Calu3 (cell line): ENCODE results near the gene IRF2BP2. TPM values are rescaled to one million over a fixed set of nuclear protein-coding genes. Genes with fewer than 3 reads are reported as not detected.

Experiments used
- BruUV-seq: library from RNA; stranded (reverse); fragments of 400-500 nt; replicated peaks from 2 replicates; lab custom pipeline; 2021; lab: Mats Ljungman, UMichigan
- CTCF ChIA-PET: fragments of 300-600 bp; sonication (Branson Sonifier 250); formaldehyde crosslinking; loops from one replicate; lab custom pipeline; 2022; ENCODE audit warnings: antibody characterized with exemption; lab: Charles Lee
- DNase-seq: peaks from one replicate; pipeline ENCODE4 v3.0.0; 2022
- H3K27ac Mint-ChIP-seq: one replicate; pipeline ENCODE4 v1.8.0; 2022; ENCODE audit warnings: mixed read lengths; ENCODE audit not compliant: unreplicated experiment
- H3K27me3 Mint-ChIP-seq: one replicate; pipeline ENCODE4 v1.8.0; 2022; ENCODE audit warnings: mixed read lengths; ENCODE audit not compliant: unreplicated experiment
- H3K36me3 Mint-ChIP-seq: one replicate; pipeline ENCODE4 v1.8.0; 2022; ENCODE audit warnings: mild to moderate bottlenecking, moderate library complexity, mixed read lengths; ENCODE audit not compliant: insufficient read depth, unreplicated experiment
- H3K4me1 Mint-ChIP-seq: one replicate; pipeline ENCODE4 v1.8.0; 2022; ENCODE audit warnings: mild to moderate bottlenecking, low read depth, mixed read lengths; ENCODE audit not compliant: unreplicated experiment
- H3K4me3 Mint-ChIP-seq: one replicate; pipeline ENCODE4 v1.8.0; 2022; ENCODE audit warnings: mild to moderate bottlenecking, low read depth, moderate library complexity, mixed read lengths; ENCODE audit not compliant: unreplicated experiment
- H3K9me3 Mint-ChIP-seq: one replicate; pipeline ENCODE4 v1.8.0; 2022; ENCODE audit warnings: low read depth, mixed read lengths; ENCODE audit not compliant: unreplicated experiment
- CTCF ChIP-seq: fragments of 200-600 bp; IDR thresholded peaks from one replicate; pipeline ENCODE4 v1.8.0; 2022; ENCODE audit warnings: antibody characterized with exemption; ENCODE audit not compliant: unreplicated experiment
- intact Hi-C: fragments of 100-400 bp; cut with micrococcal nuclease; formaldehyde crosslinking; loops from one replicate; pipeline ENCODE4 v1.10.0; 2022; ENCODE audit not compliant: unreplicated experiment
- total RNA-seq: library from RNA; stranded (reverse); gene quantifications from 2 replicates; pipeline ENCODE4 v1.2.3, GENCODE V29; 2022

The IRF2BP2 gene
- total RNA-seq, 1 experiment from 2014 or later = 192 TPM

GRCh38 chr1:234572966-234573365, 37.0 kb downstream of the IRF2BP2 start:
- no TSS peak for BruUV-seq

GRCh38 chr1:234571702-234572101, 38.3 kb downstream of the IRF2BP2 start:
- no peaks in the 10 kb centered on the region for H3K36me3 Mint-ChIP-seq
- H3K4me1 Mint-ChIP-seq = no peaks in the 10 kb centered on the region
- H3K27me3 Mint-ChIP-seq = no peaks in the 10 kb centered on the region
- no peak overlapping the region for H3K27ac Mint-ChIP-seq
- H3K4me3 Mint-ChIP-seq = no peak overlapping the region
- no peak for DNase-seq
- no TSS peak for BruUV-seq
- H3K9me3 Mint-ChIP-seq = no peaks in the 10 kb centered on the region
- CTCF ChIA-PET = no interaction called here
- TF ChIP-seq CTCF = no peak
- intact Hi-C loops = no loop called here

More at GRCh38 chr1:234572966-234573365, 37.0 kb downstream of the IRF2BP2 start:
- TF ChIP-seq CTCF = no peak
- CTCF ChIA-PET = no interaction called here
- no peaks in the 10 kb centered on the region for H3K9me3 Mint-ChIP-seq
- intact Hi-C loops = no loop called here
- H3K36me3 Mint-ChIP-seq = no peaks in the 10 kb centered on the region
- peak; percentile 14 for DNase-seq
- no peak overlapping the region for H3K27ac Mint-ChIP-seq
- H3K27me3 Mint-ChIP-seq = no peaks in the 10 kb centered on the region
- no peak overlapping the region for H3K4me3 Mint-ChIP-seq
- H3K4me1 Mint-ChIP-seq = no peaks in the 10 kb centered on the region

GRCh38 chr1:234570329-234571120, 39.5 kb downstream of the IRF2BP2 start:
- Mint-ChIP-seq H3K9me3 (no peaks in the 10 kb centered on the region), H3K4me3 (no peak overlapping the region), H3K27ac (no peak overlapping the region), H3K36me3 (no peaks in the 10 kb centered on the region), H3K27me3 (no peaks in the 10 kb centered on the region), H3K4me1 (peaks cover 6% of the 10 kb centered on the region)
- no peak for TF ChIP-seq CTCF
- intact Hi-C loops = no loop called here
- DNase-seq = no peak
- CTCF ChIA-PET = no interaction called here
- BruUV-seq = no TSS peak

- TF ChIP-seq CTCF = no peak
- H3K27ac Mint-ChIP-seq = no peak overlapping the region
- no peaks in the 10 kb centered on the region for H3K36me3 Mint-ChIP-seq
- CTCF ChIA-PET = interaction anchor here (0.6 kb wide), 1 partner anchor 19 kb away, joined by 3 read pairs; no protein-coding TSS in a partner anchor
- no peaks in the 10 kb centered on the region for H3K27me3 Mint-ChIP-seq
- H3K9me3 Mint-ChIP-seq = no peaks in the 10 kb centered on the region
- DNase-seq = no peak
- peaks cover 21% of the 10 kb centered on the region for H3K4me1 Mint-ChIP-seq
- no peak overlapping the region for H3K4me3 Mint-ChIP-seq
- intact Hi-C loops = no loop called here
- no TSS peak for BruUV-seq
These were observed 41.6 kb downstream of the IRF2BP2 start for GRCh38 chr1:234568345-234568744.
